Measurements from ENCODE around the gene HIF3A.
A peak's percentile ranks its signal among the peaks of the same experiment; 100 is the strongest.
"Not testable (repeated sequence)": the region's sequence is repeated elsewhere in the genome, so short reads cannot be mapped to it uniquely, and the experiment has no call there.

HIF3A gene

DNA sequence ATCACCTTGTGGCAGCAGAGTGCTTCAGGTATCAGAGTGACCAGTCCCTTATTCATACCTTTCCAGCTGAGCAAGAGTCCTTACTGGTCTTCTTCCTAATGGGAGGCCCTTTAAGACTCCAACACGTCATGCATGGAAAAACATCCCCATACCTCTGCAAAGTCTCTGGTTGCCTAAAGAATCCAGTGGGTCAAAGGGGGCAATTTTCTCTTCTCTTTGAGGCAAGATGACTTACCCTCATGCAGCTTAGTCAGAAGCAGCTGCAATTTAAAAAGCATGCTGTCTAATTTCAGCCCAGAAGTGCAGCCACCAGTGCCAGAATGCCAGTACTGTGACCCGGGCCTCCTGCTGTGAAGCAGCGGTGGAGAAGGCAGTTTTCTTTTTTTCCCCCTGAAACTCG, 68.7 kb downstream of the HIF3A start:
- DNase-seq, result no peak

DNA sequence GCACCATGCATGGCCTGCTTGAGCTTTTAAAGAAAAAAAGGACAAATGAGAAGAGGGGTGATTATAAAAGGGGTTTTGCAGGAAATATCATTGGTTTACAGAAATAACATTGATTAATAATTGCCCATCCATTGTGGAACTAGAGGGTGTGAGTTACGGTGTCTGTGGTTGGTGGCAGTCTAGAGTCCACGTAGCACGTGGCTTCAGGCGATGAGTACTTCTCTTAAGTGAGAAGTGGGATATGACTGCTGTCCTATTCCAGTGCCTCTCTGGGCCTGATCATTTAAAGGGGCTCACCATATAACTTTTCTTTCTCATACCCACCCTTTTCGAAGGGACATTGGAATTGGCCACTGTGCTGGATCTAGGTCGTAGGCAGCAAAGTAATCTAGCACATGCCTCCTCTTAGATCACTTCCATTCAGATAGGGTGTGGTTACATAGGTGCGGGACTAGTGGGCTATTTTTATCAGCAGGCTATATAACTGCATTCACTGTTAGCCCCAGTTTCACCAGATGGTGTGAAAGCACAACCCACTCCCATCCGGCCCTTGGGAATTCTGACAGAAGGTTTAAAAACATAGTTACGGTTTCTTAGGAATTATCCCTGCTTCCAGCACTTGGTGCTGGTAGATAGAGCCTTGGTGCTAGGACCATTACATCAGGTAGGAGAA, 69.9 kb downstream of the HIF3A start:
- no peak for DNase-seq

DNA sequence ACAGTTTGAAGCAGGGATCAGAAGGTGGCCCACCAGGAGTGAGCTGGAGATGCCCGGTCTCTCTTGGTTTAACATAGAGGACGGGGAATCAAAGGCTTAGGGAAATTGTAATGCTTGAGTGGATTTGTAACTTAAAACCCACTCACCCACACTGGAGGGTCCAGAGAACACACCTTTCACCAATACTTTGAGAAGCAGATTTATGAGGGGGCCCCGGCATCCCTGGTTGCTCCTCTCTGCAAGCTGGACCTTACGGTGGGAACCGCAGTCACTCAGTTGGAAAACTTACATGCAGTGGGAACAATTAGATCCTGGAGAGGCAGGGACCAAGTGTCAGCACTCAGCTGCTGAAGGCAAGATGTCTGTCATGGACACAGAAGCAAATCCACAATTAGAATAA, 70.6 kb downstream of the HIF3A start:
- no peak for DNase-seq

DNA sequence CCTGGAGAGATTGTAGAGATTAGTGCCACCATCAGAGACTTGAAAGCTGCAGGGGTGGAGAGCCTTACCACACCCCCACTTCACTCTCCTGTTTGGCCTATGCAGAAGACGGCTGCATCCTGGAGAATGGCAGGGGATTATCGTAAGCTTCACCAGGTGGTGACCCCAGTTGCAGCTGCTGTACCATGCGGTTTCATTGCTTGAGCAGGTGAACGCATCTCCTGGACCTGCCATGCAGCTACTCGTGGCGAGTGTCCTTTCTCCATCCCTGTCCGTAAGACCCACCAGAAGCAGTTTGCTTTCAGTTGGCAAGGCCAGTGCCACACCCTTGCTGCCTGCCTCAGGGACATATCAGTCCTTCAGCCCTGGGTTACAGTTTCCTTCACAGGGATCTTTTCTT, 71.3 kb downstream of the HIF3A start:
- DNase-seq, result no peak

DNA sequence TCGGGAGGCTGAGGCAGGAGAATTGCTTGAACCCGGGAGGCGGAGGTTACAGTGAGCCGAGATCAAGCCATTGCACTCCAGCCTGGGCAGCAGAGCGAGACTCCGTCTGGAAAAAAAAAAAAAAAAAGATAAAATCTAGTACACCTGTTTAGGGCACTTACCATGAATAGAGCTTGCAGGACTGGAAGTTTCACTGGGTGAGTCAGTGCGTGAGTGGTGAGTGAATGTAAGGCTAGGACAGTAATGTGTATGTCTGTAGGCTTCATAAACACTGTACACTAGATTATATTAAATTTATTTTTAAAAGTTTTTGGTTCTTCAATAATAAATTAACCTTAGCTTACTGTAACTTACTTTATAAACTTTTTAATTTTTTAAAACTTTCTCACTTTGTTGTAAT, 73.0 kb downstream of the HIF3A start:
- no peak for DNase-seq

DNA sequence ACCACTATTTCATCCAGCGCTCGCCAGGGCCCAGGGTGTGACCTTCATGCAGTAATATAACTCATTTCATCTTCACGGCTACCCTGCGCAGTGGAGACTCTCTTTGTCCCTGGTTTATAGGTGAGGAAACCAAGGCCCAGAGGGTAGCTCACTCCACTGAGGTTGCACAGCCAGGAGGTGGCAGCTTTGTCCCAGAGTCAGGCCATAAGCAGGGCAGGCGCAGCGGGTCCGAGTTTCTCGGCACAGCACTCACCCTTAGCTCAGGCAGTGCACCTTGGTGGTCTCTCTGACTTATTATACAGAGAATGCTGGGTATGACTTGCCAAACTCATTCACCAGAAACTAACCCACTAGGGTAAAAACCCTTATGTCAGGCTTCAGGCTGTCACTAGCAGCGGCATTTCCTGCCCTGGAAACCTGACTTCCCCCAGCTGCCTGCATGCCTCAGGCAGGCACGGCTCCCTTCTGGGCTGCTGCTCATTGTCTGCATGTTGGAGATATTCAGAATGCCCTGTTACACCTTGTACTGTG, 74.6 kb downstream of the HIF3A start:
- peak; percentile 34 for DNase-seq

DNA sequence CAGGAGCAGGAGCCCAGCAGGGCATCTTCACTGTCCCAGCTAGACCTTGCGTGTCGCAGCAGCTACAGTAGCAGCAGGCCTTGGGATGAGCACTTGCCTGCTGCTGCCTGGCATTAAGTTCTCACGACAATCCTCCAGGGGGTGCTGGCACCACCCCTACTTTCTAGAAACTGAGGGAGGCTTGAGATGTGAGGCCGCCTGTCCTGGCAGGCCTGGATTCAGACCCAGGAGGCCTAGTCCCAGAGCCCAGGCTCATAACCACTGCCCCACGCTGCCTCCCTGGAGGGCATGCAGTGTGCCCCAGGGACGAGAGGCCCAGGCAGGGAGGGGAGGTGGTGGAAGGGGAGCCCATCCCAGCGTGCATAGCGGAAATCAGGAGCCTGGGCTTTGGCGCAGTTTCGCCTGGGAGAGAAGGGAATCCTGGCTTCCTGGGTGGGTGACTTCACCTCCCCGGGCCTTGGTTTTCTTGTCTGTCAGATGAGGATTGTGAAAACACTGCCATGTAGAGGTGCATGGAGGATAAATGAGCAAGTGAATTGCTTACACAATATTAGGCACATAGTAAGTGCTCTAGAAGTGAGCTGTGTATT, 76.2 kb downstream of the HIF3A start:
- DNase-seq, result peak; percentile 36

DNA sequence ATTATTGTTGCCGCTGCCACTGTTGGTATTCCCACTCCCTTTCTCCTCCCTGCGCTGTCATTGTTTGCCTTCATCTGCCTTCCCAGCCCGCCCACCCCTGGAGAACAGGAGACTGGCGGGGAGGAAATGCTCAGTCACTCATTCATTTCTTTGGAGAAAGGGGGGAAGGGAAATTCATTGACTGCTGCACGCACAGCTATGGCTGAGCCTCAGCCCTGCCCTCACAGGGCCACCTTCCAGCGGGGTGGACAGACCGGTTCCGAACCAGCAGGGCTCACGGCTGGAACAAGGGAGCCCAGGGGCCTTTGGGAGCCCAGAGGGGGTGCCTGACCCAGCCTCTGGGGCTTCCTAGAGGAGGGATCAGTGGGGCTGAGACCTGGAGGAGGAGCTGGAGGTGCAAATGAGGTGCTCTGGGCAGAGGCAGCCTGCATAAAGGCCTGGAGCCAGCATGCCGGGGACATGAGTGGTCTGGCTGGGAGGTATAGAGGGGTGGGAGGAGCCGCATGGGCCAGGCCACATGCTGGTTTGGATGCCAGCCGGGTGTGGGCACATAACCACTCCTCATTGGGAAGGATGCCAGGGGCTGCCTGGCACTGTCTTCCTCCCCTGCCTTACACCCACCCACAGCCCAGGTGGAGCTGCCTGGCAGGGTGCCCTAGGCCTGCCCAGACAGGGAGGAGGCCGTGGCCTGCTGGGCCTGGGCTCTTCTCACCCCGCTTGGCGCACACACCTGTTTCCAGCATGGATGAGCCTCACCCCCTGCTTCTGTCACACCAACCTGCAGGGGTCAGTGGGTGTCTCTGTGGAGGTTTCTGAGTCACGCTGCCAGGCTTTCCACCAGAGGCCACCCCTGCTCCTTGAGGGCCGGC, 76.9 kb downstream of the HIF3A start:
- peak; percentile 84 for DNase-seq

DNA sequence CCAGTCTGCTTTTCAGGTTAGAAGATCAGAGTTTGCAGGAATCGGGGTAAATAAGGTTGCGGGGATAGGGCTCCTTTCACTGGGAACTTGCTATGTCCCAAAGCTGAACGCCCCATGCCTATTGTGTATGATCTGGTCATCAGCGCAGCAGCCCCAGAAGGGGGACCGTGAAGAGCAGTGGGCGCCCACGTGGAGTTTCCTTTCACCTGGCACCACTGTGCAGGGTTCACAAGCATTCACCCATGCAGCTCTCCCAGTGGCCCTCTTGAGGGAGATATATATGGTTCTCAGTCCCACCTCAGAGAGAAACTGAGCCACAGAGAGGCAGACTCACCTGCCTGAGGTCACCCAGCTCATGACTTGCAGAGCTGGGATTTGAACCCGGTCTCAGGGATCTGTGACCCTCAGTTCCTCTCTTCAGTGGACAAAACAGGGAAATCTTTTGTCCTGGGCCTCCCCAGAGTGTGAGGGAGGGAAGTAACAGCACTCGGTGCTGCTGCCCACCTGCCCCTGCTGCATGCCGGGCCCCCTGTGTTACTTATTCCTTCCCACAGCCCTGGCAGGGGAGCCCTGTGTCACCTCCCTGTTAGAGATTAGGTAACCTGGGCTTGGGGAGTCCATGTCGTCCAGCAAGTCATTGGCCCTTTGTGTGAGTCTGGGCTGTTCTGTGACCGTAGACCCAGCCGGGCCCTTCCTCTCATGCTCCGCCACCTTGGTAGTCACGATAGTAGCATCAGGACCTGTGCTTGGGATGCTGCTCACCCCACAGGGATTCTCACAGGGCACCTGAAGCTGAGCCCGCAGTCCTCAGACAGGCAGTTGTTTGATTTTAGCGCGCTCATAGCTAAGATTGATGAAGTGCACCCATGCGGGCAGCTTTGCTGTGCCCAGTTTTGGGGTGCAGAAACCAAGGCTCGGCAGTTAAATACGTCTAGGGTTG, 78.0 kb downstream of the HIF3A start:
- DNase-seq, result no peak

DNA sequence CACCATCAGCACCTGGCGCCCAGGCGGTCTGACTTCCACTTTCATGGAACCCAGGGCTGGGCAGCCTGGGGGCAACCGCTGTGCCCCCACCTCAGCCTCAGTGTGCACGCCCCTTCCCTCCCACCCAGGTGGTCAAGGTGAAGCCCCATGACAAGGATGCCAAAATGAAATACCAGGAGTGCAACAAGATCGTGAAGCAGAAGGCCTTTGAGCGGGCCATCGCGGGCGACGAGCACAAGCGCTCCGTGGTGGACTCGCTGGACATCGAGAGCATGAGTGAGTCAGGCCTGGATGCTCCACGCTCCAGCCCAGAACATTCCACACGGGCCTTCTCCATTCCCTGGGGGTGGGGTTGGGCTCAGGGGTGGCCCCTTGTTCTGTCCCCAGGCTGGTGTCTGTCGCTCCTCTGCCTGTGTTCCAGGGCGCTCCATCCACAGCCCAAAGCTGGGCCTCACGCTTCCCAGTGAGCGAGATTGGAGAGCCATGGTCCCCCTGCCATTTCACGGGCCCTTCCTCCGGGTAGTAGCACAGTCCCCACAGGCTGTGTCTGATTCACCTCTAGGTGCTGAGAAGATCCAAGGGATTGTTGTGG, 78.7 kb downstream of the HIF3A start:
- not testable (repeated sequence) for DNase-seq

DNA sequence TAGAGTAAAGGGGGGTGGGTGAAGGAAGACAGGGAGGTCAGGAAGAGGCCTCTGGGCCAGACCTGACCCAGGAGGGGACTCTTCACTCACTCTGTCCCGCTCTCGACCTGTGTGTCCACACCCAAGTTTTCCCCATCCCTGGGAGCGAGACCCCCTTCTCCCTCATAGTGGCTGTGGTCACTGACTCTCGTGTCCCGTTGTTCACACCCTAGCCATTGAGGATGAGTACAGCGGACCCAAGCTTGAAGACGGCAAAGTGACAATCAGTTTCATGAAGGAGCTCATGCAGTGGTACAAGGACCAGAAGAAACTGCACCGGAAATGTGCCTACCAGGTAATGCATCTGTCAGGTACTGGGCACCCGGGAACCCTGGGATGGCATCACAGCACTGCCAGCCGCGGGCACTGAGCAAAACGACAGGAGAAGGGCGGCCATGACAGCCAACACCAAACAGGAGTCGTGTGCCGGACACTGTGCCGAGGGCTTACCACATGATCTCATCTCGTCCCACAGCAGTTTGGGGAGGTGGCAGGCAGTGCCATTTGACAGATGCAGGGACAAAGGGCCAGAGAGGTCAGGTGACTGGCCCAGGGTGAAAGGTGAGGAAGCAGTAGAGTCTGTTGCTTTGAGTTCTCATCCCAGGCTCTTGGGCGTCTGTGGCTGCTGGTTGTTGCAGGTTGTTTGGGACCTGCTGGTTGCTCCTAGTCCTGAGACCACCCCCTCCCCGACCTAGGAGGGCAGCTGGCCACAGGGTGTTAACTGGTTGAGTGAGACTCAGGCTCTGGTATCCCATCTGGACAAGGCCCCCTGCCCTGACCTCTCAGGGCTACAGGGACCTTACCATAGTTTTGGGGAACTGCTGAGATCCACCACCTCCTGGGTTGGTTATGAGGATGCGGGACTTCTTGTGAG, 79.7 kb downstream of the HIF3A start:
- DNase-seq, result no peak

DNA sequence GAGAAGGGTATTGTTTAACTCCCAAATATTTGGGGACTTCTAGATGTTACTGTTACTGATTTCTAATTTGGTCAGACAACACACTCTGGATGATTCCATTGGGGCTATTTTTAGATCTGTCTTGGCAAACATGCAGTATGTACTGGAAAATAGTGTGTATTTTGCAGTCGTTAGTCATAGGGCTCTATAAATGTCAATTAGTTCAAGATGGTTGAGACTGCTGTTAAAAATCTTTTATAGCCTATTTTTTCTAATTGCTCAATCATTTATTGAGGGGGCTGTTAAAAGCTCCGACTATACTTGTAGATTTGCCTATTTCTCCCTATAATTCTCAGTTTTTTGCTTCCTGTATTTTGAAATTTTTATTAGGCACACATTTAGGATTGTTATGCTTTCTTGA, 81.4 kb downstream of the HIF3A start:
- no peak for DNase-seq

DNA sequence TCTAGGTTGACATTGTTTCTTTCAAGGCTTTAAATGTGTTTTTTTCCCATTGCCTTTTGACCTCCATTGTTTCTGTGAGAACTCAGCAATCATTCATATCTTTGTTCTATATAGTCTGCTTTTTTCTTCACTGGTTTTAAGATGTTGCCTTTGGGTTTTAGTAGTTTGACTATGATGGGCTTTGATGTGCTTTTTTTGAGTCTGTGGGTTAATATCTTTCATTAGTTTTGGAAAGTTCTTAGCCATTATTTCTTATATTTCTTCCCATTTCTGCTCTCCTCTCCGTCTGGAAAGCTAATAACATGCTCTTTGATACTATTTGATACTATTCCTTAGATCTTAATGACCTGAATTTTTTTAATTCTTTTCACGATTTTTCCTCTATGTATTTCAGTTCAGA, 83.8 kb downstream of the HIF3A start:
- DNase-seq, result no peak

DNA sequence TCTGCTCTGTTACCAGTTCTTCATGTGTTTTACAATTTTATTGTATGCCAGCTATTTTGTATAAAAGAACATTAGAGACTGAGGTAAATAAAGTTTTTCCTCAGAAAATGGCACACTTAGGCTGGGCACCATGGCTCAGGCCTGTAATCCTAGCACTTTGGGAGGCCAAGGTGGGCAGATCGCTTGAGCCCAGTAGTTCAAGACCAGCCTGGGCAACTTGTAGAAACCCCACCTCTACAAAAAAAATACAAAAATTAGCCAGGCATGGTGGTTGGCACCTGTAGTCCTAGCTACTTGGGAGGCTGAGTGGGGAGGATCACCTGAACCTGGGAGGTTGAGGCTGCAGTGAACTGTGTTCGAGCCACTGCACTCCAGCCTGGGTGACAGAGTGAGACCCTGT, 84.5 kb downstream of the HIF3A start:
- no peak for DNase-seq

DNA sequence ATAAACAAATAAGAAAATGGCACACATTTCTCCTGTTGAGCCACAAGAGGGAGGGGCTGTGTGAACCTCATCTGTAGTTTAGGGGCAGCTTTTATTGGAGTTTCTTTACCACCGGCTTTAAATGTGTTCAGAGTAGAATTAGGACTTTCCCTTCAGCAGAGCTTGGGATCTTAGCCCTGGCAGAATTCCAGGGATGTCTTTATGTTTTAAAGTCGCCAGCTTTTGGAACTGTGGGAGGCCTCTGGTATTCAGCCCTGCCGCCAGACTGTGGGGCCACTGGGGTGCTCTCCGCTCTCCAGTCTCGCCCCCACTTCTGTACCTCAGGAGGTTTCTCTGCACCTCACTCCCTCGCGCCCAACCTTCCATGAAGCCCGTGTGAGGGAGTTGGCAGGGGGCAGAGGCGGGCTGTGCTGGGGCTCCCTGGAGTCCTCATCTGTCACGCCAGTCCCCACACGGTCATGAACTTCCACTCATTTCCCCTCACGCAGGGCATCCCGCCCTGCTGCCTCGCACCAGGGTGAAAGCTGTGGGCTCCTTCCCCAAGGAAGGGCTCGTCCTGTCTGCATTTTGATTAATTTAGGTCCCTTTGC, 85.0 kb downstream of the HIF3A start:
- no peak for DNase-seq

DNA sequence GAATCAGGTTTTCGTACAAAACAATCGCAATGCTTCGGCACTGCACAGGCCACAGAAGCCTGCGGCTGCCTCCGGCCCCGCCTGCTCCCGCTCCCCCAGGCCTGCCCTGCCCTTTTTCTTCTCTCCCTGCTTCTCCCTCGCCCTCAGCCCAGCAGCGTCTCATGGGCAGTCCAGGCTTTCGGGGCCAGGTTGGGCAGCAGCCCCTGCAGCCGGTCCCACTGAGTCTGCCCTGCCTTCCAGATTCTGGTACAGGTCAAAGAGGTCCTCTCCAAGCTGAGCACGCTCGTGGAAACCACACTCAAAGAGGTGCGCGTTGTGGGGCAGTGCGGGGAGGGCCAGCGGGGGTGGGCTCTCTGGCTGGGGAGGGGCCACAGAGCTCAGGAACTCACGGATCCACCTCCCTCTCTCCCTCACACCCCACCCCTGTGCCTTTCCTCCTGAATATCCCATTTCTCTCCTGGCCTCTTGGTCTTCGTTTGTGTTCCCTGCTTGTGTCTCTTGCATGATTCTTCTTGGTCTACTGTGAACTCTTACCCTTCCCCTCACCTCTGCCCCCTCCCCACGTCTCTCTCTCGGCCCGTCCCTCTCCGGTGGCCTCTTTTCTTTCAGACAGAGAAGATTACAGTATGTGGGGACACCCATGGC, 86.5 kb downstream of the HIF3A start:
- no peak for DNase-seq

DNA sequence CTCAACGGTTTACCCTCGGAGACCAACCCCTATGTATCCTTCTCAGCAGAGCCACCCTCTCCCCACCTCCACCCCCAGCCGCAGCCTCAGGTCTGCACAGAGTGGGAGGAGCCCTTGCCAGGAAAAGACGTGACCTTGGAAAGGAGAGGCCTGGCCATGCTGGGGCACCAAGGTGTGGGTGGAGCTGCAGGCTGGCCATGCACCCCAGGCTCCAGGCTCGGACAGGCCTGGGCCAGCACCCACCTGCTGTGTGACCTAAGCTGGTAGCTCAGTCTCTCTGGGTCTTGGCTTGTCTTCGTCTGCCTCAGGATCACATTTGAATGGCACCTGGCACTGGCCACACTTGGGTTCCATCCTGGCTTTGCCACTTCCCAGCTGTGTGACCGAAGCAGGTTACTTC, 87.0 kb downstream of the HIF3A start:
- no peak for DNase-seq

DNA sequence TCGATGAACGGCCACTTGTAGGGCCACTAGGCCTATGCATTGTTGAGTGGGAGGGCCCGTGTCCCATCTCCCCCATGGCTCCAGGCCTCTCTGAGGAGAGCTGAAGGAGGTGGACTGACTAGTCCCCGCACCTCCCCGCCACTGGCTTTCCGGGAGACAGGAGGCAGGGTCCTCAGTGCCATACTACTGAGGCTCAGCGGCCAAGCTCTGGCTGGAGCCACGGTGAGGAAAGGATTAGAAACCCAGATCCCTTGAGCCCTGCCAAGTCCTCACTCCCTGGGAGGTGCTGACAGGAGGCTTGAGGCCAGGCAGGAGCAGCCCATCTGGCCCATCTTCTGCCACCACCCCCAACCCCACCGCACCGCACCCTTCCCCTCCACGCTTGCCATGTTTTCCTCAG, 87.6 kb downstream of the HIF3A start:
- no peak for DNase-seq

DNA sequence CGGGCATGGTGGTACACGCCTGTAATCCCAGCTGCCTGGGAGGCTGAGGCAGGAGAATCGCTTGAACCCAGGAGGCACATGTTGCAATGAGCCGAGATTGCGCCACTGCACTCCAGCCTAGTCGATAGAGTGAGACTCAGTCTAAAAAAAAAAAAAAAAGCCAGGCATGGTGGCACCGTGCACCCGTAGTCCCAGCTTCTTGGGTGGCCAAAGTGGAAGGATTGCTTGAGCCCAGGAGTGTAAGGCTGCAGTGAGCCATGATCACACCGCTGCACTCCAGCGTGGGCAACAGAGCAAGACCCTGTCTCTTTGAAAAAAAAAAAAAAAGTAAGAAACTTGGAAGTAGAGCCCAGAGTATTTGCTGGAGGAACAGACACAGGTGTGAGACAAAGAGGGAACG, 88.8 kb downstream of the HIF3A start:
- no peak for DNase-seq

DNA sequence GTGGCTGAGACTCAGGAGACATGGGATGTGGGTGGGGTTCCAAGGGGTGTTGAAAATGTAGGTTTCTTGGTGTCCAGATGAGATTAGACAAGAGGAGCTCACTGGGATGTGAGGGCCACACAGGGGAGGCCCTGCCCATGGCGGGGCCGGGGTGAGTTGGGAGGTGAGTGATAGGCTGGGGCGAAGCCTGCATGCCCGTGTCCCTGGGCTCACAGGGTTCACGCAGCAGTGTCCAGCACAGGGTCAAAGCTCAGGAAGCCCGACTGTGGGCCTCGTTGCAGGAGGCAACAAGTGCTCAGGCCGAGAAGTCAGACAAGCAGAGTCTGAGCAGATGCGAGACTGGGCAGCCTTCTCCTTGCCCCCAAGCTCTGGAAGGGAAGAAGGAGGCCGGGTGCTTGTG, 89.3 kb downstream of the HIF3A start:
- DNase-seq, result no peak

Data from hematopoietic multipotent progenitor cell treated with erythropoietin and hydrocortisone succinate and interleukin-3 and kit ligand, for 4 days (in vitro differentiated cells).